ENCODE data around the gene SYTL3. TPM values are rescaled to one million over a fixed set of nuclear protein-coding genes. Genes with fewer than 3 reads are reported as not detected.

Gene SYTL3
- total RNA-seq, 4 donors from 2014 or later: 4.8 to 10.1 (median 7.6) TPM

GRCh38 chr6:158725704-158726103 lies 75.8 kb downstream of the SYTL3 start:
- Histone ChIP-seq H3K9me3 (no peaks in the 10 kb centered on the region), H3K27me3 (no peaks in the 10 kb centered on the region), H3K36me3 (peaks cover 0 to 13% (median 0%) of the 10 kb centered on the region in 4 donors), H3K4me3 (no peak overlapping the region), H3K27ac (replicated peaks in 1 of 4) (no peak overlapping the region), H3K4me1 (peaks cover 0 to 1% (median 0%) of the 10 kb centered on the region in 4 donors)
- no peak for DNase-seq (ENCODE audit: extremely low spot score)
- WGBS: 92% methylated on average over 8 of the region's 8 CpGs
- TF ChIP-seq EP300 (IDR thresholded peaks at IDR 0.05) (no peak), CTCF (IDR thresholded peaks at IDR 0.05) (no peak), POLR2AphosphoS5 (IDR thresholded peaks at IDR 0.05) (no peak), POLR2A (IDR thresholded peaks at IDR 0.05; ENCODE audit: low read depth) (no peak)
- intact Hi-C loops (cut with DNase I): no loop called here

GRCh38 chr6:158729906-158730540 lies 80.2 kb downstream of the SYTL3 start:
- 93% methylated on average over 6 of the region's 6 CpGs for WGBS
- no peak for DNase-seq (ENCODE audit: extremely low spot score)

GRCh38 chr6:158730541-158730907 lies 80.7 kb downstream of the SYTL3 start:
- no peak for DNase-seq (ENCODE audit: extremely low spot score)
- WGBS: 98% methylated on average over 18 of the region's 18 CpGs
- no peak for TF ChIP-seq POLR2A (IDR thresholded peaks at IDR 0.05; ENCODE audit: low read depth)
- no peak for TF ChIP-seq EP300 (IDR thresholded peaks at IDR 0.05)
- TF ChIP-seq POLR2AphosphoS5 (IDR thresholded peaks at IDR 0.05): no peak
- no peak for TF ChIP-seq CTCF (IDR thresholded peaks at IDR 0.05)

More at GRCh38 chr6:158729906-158730540, 80.2 kb downstream of the SYTL3 start:
- Histone ChIP-seq H3K27me3 (no peaks in the 10 kb centered on the region), H3K9me3 (no peaks in the 10 kb centered on the region), H3K4me3 (no peak overlapping the region), H3K27ac (replicated peaks in 1 of 4) (no peak overlapping the region), H3K36me3 (peaks cover 0 to 13% (median 0%) of the 10 kb centered on the region in 4 donors), H3K4me1 (no peaks in the 10 kb centered on the region)
- intact Hi-C loops (cut with DNase I): no loop called here
- no peak for TF ChIP-seq POLR2AphosphoS5 (IDR thresholded peaks at IDR 0.05)

GRCh38 chr6:158735009-158735408 lies 85.2 kb downstream of the SYTL3 start:
- no peaks in the 10 kb centered on the region for H3K4me1 ChIP-seq
- DNase-seq (ENCODE audit: extremely low spot score): no peak
- intact Hi-C loops (cut with DNase I): no loop called here
- H3K27ac ChIP-seq (replicated peaks in 1 of 4): no peak overlapping the region
- H3K36me3 ChIP-seq: peaks cover 0 to 3% (median 0%) of the 10 kb centered on the region in 4 donors
- H3K27me3 ChIP-seq: no peaks in the 10 kb centered on the region
- H3K4me3 ChIP-seq: no peak overlapping the region
- peaks cover 0 to 7% (median 0%) of the 10 kb centered on the region in 4 donors for H3K9me3 ChIP-seq
- WGBS: 94% methylated on average over 3 of the region's 3 CpGs
- TF ChIP-seq CTCF (IDR thresholded peaks at IDR 0.05): no peak
- TF ChIP-seq POLR2AphosphoS5 (IDR thresholded peaks at IDR 0.05): no peak
- no peak for TF ChIP-seq POLR2A (IDR thresholded peaks at IDR 0.05; ENCODE audit: low read depth)
- TF ChIP-seq EP300 (IDR thresholded peaks at IDR 0.05): no peak

More at GRCh38 chr6:158730541-158730907, 80.7 kb downstream of the SYTL3 start:
- intact Hi-C loops (cut with DNase I): no loop called here
- Histone ChIP-seq H3K36me3 (peaks cover 0 to 9% (median 0%) of the 10 kb centered on the region in 4 donors), H3K27ac (replicated peaks in 1 of 4) (no peak overlapping the region), H3K9me3 (no peaks in the 10 kb centered on the region), H3K4me3 (no peak overlapping the region), H3K27me3 (no peaks in the 10 kb centered on the region), H3K4me1 (no peaks in the 10 kb centered on the region)

- TF ChIP-seq POLR2A (IDR thresholded peaks at IDR 0.05; ENCODE audit: low read depth): no peak
- TF ChIP-seq EP300 (IDR thresholded peaks at IDR 0.05): no peak
- no peak for TF ChIP-seq CTCF (IDR thresholded peaks at IDR 0.05)
- no peak for TF ChIP-seq POLR2AphosphoS5 (IDR thresholded peaks at IDR 0.05)
- peaks cover 0 to 3% (median 0%) of the 10 kb centered on the region in 4 donors for H3K36me3 ChIP-seq
- H3K4me3 ChIP-seq: no peak overlapping the region
- intact Hi-C loops (cut with DNase I): no loop called here
- WGBS: 85% methylated on average over 3 of the region's 3 CpGs
- H3K4me1 ChIP-seq: no peaks in the 10 kb centered on the region
- no peak for DNase-seq (ENCODE audit: extremely low spot score)
- H3K27me3 ChIP-seq: no peaks in the 10 kb centered on the region
- no peak overlapping the region for H3K27ac ChIP-seq (replicated peaks in 1 of 4)
- H3K9me3 ChIP-seq: peaks cover 0 to 7% (median 0%) of the 10 kb centered on the region in 4 donors
Measured at GRCh38 chr6:158737082-158737709, 87.3 kb downstream of the SYTL3 start.
